Fibroblast of skin of left quadriceps (primary cell): ENCODE measurements around the gene R3HCC1L.

Experiments
- DNase-seq, 2 experiments: peaks; one replicate each; pipeline ENCODE4 v3.0.0-alpha.2; 2013; ENCODE audit warnings: low read depth in 2 of 2

R3HCC1L gene

DNA sequence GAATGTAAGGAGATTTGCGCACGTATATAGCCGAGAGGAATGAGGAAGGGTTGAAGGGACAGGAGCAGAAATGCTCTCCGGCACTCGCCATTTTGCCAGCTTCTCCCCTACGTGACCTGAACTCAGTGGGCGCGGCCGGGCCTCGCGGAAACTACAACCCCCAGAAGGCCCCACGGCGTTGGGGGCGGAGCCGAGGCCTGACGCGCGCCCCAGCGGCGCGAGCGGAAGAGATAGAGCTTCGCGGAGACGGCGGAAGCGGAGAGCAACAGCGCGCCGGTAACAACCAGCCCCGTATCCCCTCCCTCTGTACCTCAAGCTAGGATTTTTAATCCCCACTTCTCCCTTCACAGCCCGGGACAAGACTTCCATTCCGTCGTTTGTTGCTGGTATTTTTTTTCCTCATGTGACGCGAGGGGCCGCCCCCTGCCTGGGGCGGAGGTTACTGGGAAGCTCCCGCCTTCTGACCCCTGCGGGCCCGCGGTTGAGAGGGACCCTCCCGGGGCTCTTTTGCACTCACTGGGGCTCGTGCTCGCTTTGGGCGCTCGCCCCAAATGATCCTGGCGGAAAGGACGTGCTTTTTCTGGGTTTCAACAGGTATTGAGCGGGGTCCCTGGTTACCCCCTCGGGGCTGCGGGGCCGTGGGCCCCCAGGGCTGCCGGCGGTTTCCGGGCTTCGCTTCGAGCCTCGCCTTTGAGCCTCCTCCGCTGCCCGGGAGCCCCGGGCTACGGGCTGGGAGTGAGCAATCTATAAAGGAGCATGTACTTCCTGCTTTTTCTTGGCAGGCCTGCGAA, at the start of gene R3HCC1L:
R3HCC1L (plus strand) TSS at position 227 of the 791 bp plus-strand sequence. CDS start 73,458 bp downstream, outside the sequence.
- DNase-seq, result peak; percentile 63 to 68

GRCh38 chr10:98085238-98085637, 49.2 kb upstream of the R3HCC1L start:
- no peak for DNase-seq

DNA sequence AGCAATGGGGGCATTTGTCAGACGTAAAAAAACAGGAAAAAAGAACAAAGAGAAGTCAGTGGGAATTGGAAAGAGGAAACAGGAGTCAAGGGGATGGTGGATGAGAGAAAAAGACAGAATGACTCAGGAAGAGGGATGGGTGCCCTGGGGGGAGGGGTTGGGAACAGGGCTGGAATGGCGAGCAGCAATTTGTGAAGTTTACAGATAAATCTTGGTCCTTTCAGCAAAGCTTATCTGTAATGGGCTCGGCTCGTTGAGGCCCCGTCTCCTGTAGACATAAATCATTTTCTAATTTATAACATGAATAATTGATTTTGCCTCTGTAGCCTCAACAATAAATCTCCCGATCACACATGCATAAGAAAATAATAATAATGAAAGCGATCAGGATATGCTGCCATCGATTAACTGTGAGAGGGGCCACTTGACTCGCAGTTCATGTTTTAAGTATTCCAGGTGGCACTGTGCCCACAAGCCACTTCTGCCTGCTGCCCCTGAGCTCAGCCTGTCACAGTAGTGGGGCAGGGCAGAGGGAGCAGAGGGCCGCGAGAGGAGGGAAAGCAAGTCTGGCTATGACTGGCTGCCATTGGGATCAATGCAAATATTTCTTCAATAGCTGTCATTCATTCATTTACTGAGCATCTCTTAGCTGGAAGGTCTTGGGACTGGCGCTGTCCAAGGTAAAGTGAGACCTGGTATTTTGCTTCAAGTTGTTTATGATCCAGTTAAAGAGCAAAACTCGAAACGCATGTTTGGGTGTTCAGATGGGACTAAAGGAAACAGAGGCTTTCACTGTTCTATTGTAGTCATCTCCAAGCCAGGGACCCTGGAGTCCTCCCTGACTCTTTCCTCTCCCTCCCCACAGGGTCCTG, 47.4 kb upstream of the R3HCC1L start:
- DNase-seq, result no peak

DNA sequence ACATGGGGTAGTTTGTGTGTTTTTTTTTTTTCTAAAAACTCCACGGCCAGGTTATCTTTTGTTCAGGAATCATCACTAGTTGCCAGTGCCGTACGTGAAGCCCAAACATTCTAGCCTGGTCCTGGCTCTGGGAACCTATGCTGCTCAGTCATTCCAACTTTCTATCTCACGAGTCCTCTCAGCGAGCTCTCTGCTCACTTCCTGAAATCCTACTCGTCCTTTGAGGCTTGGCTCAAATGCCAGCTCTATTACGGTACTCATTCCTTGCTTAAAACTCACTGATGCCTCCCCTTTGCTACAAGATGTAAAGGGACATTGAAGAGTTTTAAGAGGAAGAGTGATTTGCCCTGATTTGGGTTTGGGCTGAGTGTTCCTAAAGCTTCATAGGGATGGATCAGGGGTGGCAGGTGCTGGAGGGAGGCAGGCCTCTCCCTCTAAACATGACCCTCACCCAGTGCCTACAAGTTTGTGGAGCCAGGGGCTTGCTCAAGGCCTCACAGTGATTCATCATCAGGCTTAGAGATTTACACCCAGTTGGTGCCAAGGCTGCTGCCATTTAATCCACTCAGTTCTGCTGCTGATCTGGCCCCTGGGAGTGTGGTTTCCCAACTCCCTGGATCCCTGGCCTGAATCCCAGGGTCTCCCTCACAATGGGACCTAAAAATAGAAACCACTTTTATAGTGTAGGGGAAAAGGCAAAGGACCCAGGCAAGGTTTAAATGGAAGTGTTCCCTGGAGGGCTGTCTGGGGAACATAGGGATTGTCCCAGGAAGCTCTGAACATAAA, 46.1 kb upstream of the R3HCC1L start:
- DNase-seq, result no peak

GRCh38 chr10:98090822-98091221, 43.6 kb upstream of the R3HCC1L start:
- DNase-seq, result no peak

DNA sequence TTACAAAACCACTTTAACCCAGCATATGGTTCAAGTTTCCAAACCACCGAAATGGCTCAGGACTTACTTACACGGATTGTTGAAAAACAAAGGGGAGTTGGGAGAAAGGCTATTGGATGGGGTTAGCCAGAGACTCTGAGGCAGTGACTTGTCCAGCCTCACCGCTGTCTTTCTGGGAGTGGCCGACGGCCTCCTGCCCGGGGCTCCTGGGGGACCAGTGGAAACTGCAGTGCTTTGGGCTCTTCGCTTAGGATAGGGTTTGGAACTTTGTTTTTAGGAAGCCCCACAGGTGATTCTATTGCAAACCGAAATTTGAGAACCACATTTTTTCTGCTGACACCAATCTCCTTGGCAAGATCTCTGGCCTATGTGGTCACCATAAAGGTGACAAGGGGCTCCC, 38.1 kb upstream of the R3HCC1L start:
- DNase-seq, result no peak

DNA sequence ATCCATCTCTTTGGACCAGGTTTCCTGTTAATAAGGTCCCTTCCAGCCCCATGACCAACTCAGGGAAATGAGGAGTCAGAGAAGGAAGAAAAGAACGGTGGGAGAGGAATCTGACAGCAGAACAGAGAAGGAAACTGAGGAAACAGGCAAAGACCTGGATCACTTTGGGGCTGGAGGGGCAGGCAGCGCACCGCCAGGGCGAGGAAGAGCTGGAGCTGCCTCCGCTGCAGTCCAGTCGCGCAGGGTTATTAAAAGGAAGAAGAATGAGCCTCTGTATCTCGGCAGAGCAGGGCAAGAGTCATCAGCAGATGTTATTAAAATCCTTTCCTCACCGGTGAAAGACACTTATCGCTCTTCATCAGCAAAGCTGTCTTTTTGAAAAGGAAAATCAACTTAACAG, 37.7 kb upstream of the R3HCC1L start:
- DNase-seq, result no peak

- no peak for DNase-seq
Measured at GRCh38 chr10:98097175-98097574, 37.3 kb upstream of the R3HCC1L start.

- no peak for DNase-seq
Measured at GRCh38 chr10:98097616-98098015, 36.8 kb upstream of the R3HCC1L start.

GRCh38 chr10:98098247-98098646, 36.2 kb upstream of the R3HCC1L start:
- DNase-seq, result no peak

GRCh38 chr10:98100476-98100875, 34.0 kb upstream of the R3HCC1L start:
- no peak for DNase-seq

DNA sequence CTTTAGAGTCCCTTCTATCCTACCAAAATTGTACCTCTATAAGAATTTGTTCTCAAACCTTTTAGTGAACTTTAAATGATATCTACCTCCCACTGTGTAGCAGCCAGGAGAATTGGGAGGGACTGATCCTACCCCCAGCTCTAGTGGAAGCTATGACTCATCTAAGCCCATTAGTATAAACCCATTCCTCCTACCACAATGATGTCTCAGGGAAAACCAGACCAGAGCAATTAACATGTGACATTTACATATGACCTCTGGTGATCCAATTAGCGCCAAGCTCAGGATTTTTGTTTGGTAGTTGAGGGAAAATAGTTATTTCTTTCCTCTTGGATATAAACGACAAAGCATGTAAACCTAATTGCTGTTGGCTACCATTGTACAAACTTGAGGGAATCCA, 33.1 kb upstream of the R3HCC1L start:
- DNase-seq, result no peak

DNA sequence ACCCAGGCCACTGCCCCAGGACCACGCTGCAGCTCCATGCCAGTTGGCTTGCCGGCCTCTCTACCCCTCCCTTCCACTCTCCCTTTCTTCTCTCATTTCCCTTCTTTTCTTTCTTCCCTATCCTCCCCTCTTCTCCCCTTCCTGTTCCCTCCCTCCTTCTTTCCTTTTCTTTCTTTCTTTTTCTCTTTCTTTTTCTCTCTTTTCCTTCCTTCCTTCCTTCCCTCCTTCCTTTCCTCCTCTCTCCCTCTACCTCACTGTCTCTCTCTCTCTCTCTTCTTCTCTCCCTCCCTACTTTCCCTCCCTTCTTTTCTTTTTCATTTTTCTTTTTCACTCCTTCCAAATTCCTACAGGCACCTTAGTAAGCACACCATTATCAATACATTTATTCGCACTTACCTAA, 30.3 kb upstream of the R3HCC1L start:
- DNase-seq, result no peak

DNA sequence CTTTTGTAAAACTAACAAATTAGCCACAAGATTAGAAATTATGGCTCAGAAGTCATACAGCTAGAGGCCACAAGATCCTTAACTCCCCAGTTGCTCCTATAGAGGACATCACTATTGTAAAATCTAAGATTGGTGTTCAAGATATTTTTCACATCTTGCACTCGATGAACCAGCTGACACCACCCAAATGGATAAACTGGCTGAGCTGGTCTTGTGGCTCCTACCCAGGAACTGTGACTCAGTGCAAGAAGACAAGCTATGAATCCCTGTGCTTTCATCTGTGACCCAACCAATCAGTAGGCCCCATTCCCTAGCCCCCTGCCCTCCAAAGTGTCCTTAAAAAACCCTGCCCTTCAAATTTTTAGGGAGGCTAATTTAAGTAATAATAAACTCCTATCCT, 27.9 kb upstream of the R3HCC1L start:
- no peak for DNase-seq

GRCh38 chr10:98107644-98108430, 26.6 kb upstream of the R3HCC1L start:
- DNase-seq, result no peak

GRCh38 chr10:98110356-98110755, 24.1 kb upstream of the R3HCC1L start:
- DNase-seq, result no peak

DNA sequence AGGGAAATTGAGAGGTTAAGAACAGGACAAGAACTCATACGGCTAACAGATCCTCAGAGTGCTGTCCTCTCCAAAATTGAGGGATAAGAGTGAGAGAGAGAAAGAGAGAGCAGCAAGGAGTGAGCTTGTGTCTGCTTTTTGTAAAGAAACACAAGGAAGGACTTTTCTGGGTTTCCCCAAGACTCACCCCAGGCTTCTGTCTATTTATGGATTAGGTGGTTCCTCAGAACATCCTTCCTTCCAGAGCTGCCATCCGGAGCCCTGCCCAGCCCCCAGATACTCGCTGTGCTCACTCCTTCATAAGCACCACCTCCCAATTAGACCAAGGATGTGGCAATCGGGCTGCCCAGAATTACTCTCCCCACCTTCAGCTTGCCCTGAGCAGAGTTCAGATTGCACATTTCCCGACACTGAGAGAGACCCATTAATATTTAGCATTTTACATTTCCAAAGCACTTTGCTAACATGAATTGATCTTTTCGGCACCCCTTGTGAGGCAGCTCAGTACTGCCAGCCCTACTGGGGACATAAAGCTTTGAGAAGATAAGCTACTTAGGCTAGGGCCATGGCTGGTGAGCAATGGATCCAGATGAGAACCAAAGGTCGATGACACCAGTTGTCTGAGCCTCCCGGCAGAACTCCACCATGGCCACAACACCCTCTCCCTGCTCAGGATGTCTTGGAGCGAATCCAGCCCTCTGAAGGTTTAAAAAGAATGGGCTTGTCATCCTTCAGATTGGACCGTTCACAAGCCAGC, 19.2 kb upstream of the R3HCC1L start:
- DNase-seq, result no peak

DNA sequence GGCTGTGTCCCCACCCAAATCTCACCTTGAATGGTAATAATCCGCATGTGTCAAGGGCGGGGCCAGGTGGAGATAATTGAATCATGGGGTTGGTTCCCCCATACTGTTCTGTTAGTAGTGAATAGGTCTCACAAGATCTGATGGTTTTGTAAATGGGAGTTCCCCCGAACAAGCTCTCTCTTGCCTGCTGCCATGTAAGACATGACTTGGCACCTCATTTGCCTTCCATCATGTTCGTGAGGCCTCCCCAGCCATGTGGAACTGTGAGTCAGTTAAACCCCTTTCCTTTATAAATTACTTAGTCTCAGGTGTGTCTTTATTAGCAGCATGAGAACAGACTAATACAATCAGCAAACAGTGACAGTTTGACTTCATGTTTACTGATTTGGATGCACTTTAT, 14.6 kb upstream of the R3HCC1L start:
- DNase-seq, result no peak

DNA sequence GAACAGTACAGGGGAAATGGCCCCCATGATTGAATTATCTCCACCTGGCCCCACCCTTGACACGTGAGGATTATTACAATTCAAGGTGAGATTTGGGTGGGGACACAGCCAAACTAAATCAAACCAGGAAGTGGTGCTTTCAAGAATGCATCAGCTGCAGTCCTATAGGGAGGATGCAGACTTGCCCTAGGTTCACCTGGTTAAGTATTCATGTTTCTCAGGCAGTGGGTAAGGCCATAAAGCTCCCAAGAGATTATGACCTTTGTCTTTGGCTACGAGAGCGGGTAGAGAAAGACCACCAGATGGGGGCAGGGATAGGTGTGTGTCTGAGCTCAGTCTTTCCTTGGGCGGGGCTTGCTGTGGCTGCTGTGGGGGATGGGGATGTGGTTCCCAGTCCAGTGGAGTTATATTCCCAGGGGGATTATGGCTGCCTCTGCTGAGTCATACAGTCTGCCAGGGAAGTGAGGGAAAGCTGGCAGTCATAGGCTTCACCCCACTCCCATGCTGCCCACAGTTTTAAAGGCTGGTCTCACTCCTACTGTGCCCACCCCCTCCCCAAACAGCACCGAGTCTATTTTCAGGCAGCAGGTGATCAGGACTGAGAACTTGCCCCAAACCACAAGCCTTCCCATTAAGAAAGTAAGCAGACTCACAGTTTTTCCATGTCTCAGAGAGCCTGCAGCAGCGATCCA, 8.4 kb upstream of the R3HCC1L start:
- DNase-seq, result no peak

GRCh38 chr10:98128802-98129201, 5.7 kb upstream of the R3HCC1L start:
- no peak for DNase-seq
